PC-3 (cell line): ENCODE results near the gene APBA1.

Experiments used
- CTCF ChIP-seq: fragments of 300-600 bp; sonication (generic); conservative IDR thresholded peaks from 2 replicates; pipeline ENCODE4 v1.5.1; 2017; ENCODE audit warnings: antibody characterized with exemption, low read depth, mild to moderate bottlenecking, low read length
- EZH2 ChIP-seq: fragments of 300-600 bp; sonication (generic); IDR thresholded peaks from one replicate; pipeline ENCODE4 v1.6.1; 2017; ENCODE audit warnings: antibody characterized with exemption, mild to moderate bottlenecking, low read length; ENCODE audit not compliant: unreplicated experiment
- EZH2phosphoT487 ChIP-seq: fragments of 300-600 bp; sonication (generic); IDR thresholded peaks from 2 replicates; pipeline ENCODE4 v1.6.1; 2018; ENCODE audit warnings: mild to moderate bottlenecking, antibody characterized with exemption, low read length, borderline replicate concordance

- TF ChIP-seq CTCF = no peak
- no peak for TF ChIP-seq EZH2phosphoT487
- TF ChIP-seq EZH2 = no peak
These were observed 95.0 kb downstream of the APBA1 start for GRCh38 chr9:69577123-69577522.
